WI38 (cell line): ENCODE data around the gene GJD2.

Experiments
- H3K4me3 ChIP-seq: 2 replicates; pipeline ENCODE4 v1.5.1; 2011; ENCODE audit warnings: low read depth, mild to moderate bottlenecking, control low read depth, low read length
- TF ChIP-seq, protein P1 (sequence below): IDR thresholded peaks from 2 replicates; pipeline ENCODE4 v1.5.1; 2012; ENCODE audit warnings: low read depth, mild to moderate bottlenecking, control low read depth, low read length

Gene GJD2

DNA sequence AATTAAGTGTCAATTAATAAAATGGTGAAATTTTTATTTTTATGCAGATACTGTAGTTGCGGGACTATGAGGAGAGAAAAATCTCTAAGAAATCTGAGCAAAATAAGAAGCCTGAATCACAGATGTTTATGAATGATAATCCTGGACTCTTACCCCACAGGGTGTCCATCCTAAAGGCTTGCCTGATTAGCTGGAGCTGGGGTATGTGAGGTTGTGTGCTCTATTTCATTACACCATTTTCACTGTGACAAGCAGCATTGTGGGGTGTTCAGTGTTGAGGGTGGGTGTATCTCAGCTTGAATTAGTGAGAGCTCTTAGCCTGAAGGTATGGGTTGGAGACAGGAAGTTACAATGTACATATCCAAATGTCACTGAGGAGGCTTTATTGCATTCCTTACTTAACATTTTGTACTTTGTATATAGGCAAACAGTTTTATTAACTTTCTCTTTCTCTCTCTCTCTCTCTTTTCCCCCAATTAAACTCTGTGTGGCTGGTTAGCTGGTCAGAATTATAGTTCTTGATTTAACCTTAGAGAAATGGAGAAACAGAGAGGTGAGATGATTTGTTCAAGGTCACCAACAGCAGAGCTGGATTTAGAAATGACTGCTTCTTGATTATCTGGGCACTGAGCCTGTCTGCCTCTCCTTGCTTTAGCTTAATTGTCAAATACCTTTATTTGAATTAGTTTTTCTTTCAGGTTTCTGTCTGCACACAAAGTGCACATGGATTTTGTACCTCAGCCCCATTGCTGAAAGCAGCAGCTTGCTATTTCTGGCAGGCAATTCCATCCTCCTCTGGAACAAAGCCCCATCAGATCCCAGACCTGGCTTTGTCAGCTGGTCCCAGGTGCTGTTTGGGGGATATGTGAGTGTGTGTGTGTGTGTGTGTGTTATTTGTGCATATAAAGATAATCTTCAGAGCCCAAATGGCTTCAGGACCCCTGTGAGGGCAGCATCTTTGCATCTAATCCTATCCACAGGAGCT, 35.8 kb downstream of the GJD2 start:
- no peak overlapping the region for H3K4me3 ChIP-seq
- TF ChIP-seq, protein P1, sequence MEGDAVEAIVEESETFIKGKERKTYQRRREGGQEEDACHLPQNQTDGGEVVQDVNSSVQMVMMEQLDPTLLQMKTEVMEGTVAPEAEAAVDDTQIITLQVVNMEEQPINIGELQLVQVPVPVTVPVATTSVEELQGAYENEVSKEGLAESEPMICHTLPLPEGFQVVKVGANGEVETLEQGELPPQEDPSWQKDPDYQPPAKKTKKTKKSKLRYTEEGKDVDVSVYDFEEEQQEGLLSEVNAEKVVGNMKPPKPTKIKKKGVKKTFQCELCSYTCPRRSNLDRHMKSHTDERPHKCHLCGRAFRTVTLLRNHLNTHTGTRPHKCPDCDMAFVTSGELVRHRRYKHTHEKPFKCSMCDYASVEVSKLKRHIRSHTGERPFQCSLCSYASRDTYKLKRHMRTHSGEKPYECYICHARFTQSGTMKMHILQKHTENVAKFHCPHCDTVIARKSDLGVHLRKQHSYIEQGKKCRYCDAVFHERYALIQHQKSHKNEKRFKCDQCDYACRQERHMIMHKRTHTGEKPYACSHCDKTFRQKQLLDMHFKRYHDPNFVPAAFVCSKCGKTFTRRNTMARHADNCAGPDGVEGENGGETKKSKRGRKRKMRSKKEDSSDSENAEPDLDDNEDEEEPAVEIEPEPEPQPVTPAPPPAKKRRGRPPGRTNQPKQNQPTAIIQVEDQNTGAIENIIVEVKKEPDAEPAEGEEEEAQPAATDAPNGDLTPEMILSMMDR, result no peak

DNA sequence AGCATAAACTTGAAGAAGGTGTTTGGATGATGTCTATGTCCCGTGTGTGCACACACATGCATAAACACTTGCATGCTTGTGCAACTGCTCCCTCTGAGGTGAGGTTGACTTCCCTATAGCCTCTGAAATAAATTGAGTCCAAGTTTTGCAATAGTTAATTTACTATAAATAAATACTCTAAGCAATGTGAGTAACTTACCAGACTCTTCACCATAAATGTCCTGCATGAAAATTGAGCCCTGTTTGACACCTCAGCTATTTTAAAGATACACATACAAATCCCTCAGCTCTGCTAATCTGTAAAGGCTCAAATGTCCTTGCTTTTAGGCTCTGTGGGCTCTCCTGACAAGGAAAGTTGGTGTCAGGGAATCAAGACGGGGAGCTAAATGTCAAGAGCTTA, 37.1 kb downstream of the GJD2 start:
- no peak overlapping the region for H3K4me3 ChIP-seq
- TF ChIP-seq, protein P1, result no peak

DNA sequence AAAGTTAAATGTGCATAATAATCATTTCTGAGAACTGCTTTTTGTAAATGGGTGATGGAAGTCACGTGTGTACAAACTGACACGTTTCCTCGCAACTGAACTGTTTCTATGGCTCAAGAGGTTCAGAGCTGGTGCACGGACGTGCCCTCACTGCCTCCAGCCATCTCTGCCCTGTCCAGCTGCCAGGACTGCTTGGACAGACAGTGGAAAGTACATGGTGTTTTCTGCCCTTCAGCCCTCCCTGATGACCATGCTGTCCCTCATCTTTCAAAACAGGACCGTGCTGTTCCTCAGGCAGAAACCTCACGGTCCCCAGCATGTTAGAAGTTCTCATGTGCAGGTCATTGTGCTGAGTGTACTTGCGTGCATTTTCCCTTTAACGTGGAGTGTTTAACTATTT, 38.7 kb downstream of the GJD2 start:
- TF ChIP-seq, protein P1, result no peak
- no peak overlapping the region for H3K4me3 ChIP-seq

DNA sequence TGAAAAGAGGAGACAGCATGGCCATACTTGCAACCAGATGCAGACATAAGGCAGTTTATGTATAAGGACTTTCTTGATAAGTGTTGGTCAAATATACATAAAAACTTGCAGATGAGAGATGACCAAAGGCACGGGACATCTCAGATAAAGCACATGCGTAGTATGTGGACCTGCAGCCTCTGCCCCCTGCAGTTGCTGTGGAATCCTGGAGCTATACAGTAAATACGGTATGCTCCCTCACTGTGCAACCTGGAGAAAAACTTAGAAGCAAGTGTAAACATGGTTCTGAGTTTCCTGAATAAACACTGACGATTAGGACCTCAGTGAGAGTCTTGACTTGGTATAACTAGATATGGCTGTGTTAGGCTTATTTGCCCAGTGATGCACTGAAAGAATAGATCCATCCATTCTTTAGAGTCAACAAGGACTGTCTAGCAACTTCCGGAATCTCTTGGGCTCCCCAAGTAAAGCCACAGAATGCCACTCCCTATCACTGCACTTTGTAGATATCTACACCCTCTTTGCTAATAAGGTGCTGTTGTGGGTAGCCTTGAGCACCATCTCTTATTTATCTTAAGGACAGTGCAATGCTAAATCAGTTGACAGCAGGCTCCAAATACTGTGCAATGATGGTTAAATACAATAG, 40.2 kb downstream of the GJD2 start:
- TF ChIP-seq, protein P1, result no peak
- no peak overlapping the region for H3K4me3 ChIP-seq

DNA sequence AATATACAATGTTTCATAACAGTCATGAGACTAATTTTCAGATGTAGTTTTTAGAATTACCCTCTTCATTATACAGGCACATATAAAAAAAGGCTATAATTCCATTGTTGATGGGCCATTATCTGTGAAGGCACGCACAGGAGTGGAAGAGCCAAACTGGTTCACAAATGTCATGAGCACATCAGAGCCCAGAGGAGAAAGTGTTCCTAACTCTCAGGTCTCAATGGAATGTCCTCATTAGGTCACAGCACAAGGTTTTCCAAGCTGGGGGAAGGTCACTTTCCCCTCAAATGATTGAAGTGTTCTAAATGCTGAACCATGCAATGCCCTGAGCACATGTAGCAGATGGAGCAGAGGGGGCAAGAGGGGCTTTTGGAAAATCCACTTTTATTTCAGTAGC, 41.2 kb downstream of the GJD2 start:
- H3K4me3 ChIP-seq, result no peak overlapping the region
- TF ChIP-seq, protein P1, result no peak

DNA sequence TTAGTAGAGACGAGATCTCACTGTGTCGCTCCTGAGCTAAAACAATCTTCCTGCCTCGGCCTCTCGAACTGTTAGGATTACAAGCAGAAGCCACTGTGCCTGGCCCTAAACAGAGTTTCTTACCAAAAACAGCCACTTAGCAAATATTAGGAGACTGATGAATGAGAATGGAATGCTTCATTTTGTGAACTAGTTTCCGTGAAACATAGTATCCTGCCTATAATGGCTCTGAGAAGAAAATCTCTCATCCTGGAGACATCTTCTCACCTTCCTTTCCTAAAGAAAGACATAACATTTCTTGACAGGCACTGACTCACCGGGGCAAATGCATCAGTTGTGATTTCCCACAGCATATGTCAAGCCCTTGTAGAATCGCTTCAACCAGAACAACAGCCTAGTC, 44.9 kb downstream of the GJD2 start:
- TF ChIP-seq, protein P1, result no peak
- H3K4me3 ChIP-seq, result no peak overlapping the region

DNA sequence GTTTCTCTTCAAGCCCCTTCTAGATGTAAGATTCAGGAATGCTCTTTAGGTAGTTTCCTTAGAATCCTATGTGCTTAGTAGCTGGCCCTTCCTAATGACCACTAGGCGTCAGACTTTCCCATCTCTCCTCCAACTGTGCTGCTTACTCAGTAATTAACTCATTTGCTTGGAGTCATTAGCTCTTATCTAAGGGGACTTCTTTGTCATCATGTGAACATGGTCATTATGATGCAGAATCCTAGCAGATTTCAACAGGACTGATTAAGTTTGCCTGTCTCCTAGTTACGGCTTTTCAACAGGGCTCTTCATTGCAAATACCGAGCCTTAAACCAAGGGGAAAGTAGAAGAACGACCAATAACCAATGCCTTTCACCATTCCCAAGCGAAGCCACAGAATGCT, 46.4 kb downstream of the GJD2 start:
- H3K4me3 ChIP-seq, result no peak overlapping the region
- TF ChIP-seq, protein P1, result peak; percentile 95
